IPS-18c (cell line): Measurements from ENCODE around the gene XIRP1.
"Not testable (repeated sequence)": the region's sequence is repeated elsewhere in the genome, so short reads cannot be mapped to it uniquely, and the experiment has no call there.

Experiments
- H3K4me3 ChIP-seq: 2 replicates; pipeline ENCODE4 v1.7.0; 2013; ENCODE audit warnings: low read depth, mild to moderate bottlenecking, low read length, moderate library complexity; ENCODE audit not compliant: insufficient read depth
- H3K9me3 ChIP-seq: one replicate; pipeline ENCODE4 v1.6.1; 2013; ENCODE audit warnings: mild to moderate bottlenecking, low read length, moderate library complexity; ENCODE audit not compliant: control insufficient read depth, insufficient read depth

Gene XIRP1

GRCh38 chr3:39192490-39193092, at the start of gene XIRP1:
XIRP1 (minus strand) TSS chr3:39192595; CDS start chr3:39189445, 3,150 bp downstream.
- Histone ChIP-seq H3K4me3 (no peak within 1 kb of the TSS), H3K9me3 (no peaks in the 10 kb centered on the region)

- no peaks in the 10 kb centered on the region for H3K9me3 ChIP-seq
- H3K4me3 ChIP-seq: no peak overlapping the region
These were observed 49.2 kb upstream of the XIRP1 start for GRCh38 chr3:39241561-39241960.

- no peak overlapping the region for H3K4me3 ChIP-seq
- H3K9me3 ChIP-seq: no peaks in the 10 kb centered on the region
These were observed 44.6 kb upstream of the XIRP1 start for GRCh38 chr3:39237027-39237426.

GRCh38 chr3:39234651-39235050, 42.3 kb upstream of the XIRP1 start:
- no peaks in the 10 kb centered on the region for H3K9me3 ChIP-seq

GRCh38 chr3:39232859-39233258, 40.5 kb upstream of the XIRP1 start:
- Histone ChIP-seq H3K9me3 (no peaks in the 10 kb centered on the region), H3K4me3 (no peak overlapping the region)

More at GRCh38 chr3:39234651-39235050, 42.3 kb upstream of the XIRP1 start:
- no peak overlapping the region for H3K4me3 ChIP-seq

- H3K9me3 ChIP-seq: no peaks in the 10 kb centered on the region
- no peak overlapping the region for H3K4me3 ChIP-seq
These were observed 38.1 kb upstream of the XIRP1 start for GRCh38 chr3:39230453-39230852.

GRCh38 chr3:39228496-39228895, 36.1 kb upstream of the XIRP1 start:
- H3K4me3 ChIP-seq: no peak overlapping the region

GRCh38 chr3:39227596-39227995, 35.2 kb upstream of the XIRP1 start:
- H3K9me3 ChIP-seq, H3K4me3 ChIP-seq: not testable (repeated sequence)

More at GRCh38 chr3:39228496-39228895, 36.1 kb upstream of the XIRP1 start:
- no peaks in the 10 kb centered on the region for H3K9me3 ChIP-seq

GRCh38 chr3:39226106-39226741, 33.8 kb upstream of the XIRP1 start:
- Histone ChIP-seq H3K4me3 (no peak overlapping the region), H3K9me3 (no peaks in the 10 kb centered on the region)

- H3K4me3 ChIP-seq: no peak overlapping the region
- H3K9me3 ChIP-seq: no peaks in the 10 kb centered on the region
These were observed 31.9 kb upstream of the XIRP1 start for GRCh38 chr3:39224288-39224687.

GRCh38 chr3:39222939-39223338, 30.5 kb upstream of the XIRP1 start:
- no peaks in the 10 kb centered on the region for H3K9me3 ChIP-seq

GRCh38 chr3:39222462-39222861, 30.1 kb upstream of the XIRP1 start:
- H3K4me3 ChIP-seq: no peak overlapping the region
- H3K9me3 ChIP-seq: no peaks in the 10 kb centered on the region

More at GRCh38 chr3:39222939-39223338, 30.5 kb upstream of the XIRP1 start:
- H3K4me3 ChIP-seq: no peak overlapping the region

- H3K9me3 ChIP-seq: no peaks in the 10 kb centered on the region
- H3K4me3 ChIP-seq: no peak overlapping the region
These were observed 28.7 kb upstream of the XIRP1 start for GRCh38 chr3:39221141-39221530.

- H3K4me3 ChIP-seq: no peak overlapping the region
- no peaks in the 10 kb centered on the region for H3K9me3 ChIP-seq
These were observed 28.2 kb upstream of the XIRP1 start for GRCh38 chr3:39220407-39221140.

- H3K9me3 ChIP-seq: no peaks in the 10 kb centered on the region
- no peak overlapping the region for H3K4me3 ChIP-seq
These were observed 27.3 kb upstream of the XIRP1 start for GRCh38 chr3:39219702-39220101.

- Histone ChIP-seq H3K9me3 (no peaks in the 10 kb centered on the region), H3K4me3 (no peak overlapping the region)
These were observed 23.9 kb upstream of the XIRP1 start for GRCh38 chr3:39216176-39216790.

GRCh38 chr3:39213613-39214012, 21.2 kb upstream of the XIRP1 start:
- no peaks in the 10 kb centered on the region for H3K9me3 ChIP-seq
- no peak overlapping the region for H3K4me3 ChIP-seq

- Histone ChIP-seq H3K4me3 (no peak overlapping the region), H3K9me3 (no peaks in the 10 kb centered on the region)
These were observed 20.3 kb upstream of the XIRP1 start for GRCh38 chr3:39212665-39213064.
